HEK293 (cell line): ENCODE results near the gene C1QBP.

Experiments used
- EGR2 ChIP-seq: fragments of 450-650 bp; formaldehyde crosslinking; IDR thresholded peaks from 2 replicates; pipeline ENCODE4 v1.5.1; 2016; ENCODE audit warnings: low read depth, missing biosample characterization, missing genetic modification characterization
- HOXD13 ChIP-seq: sonication (generic); formaldehyde crosslinking; IDR thresholded peaks from 2 replicates; pipeline ENCODE4 v1.8.0; 2022; ENCODE audit warnings: missing genetic modification reagents, borderline replicate concordance
- OSR2 ChIP-seq: fragments of 450-650 bp; formaldehyde crosslinking; IDR thresholded peaks from 2 replicates; pipeline ENCODE4 v1.5.1; 2016; ENCODE audit warnings: missing biosample characterization, missing genetic modification characterization
- SP3 ChIP-seq: fragments of 450-650 bp; formaldehyde crosslinking; IDR thresholded peaks from 2 replicates; pipeline ENCODE4 v1.5.1; 2016; ENCODE audit warnings: missing biosample characterization, missing genetic modification characterization
- SP7 ChIP-seq: fragments of 450-650 bp; formaldehyde crosslinking; IDR thresholded peaks from 2 replicates; pipeline ENCODE4 v1.5.1; 2016; ENCODE audit warnings: missing biosample characterization, missing genetic modification characterization
- ZBTB21 ChIP-seq: fragments of 450-650 bp; formaldehyde crosslinking; IDR thresholded peaks from 2 replicates; pipeline ENCODE4 v1.5.1; 2017; ENCODE audit warnings: missing biosample characterization, missing genetic modification characterization
- ZFHX2 ChIP-seq: fragments of 450-650 bp; formaldehyde crosslinking; conservative IDR thresholded peaks from 2 replicates; pipeline ENCODE4 v1.5.1; 2016; ENCODE audit warnings: missing biosample characterization, missing genetic modification characterization
- ZFP69B ChIP-seq: fragments of 450-650 bp; formaldehyde crosslinking; IDR thresholded peaks from 2 replicates; pipeline ENCODE4 v1.5.1; 2016; ENCODE audit warnings: missing biosample characterization, missing genetic modification characterization
- ZNF10 ChIP-seq: fragments of 450-650 bp; formaldehyde crosslinking; IDR thresholded peaks from 2 replicates; pipeline ENCODE4 v1.5.1; 2017; ENCODE audit warnings: missing biosample characterization, missing genetic modification characterization
- ZNF112 ChIP-seq: fragments of 450-650 bp; formaldehyde crosslinking; IDR thresholded peaks from 2 replicates; pipeline ENCODE4 v1.5.0; 2017; ENCODE audit warnings: missing biosample characterization, missing genetic modification characterization
- ZNF211 ChIP-seq: fragments of 450-650 bp; formaldehyde crosslinking; IDR thresholded peaks from 2 replicates; pipeline ENCODE4 v1.5.1; 2016; ENCODE audit warnings: low read depth, missing biosample characterization, missing genetic modification characterization
- ZNF248 ChIP-seq: fragments of 450-650 bp; formaldehyde crosslinking; IDR thresholded peaks from 2 replicates; pipeline ENCODE4 v1.5.1; 2017; ENCODE audit warnings: missing biosample characterization, missing genetic modification characterization
- ZNF48 ChIP-seq: fragments of 450-650 bp; formaldehyde crosslinking; IDR thresholded peaks from 2 replicates; pipeline ENCODE4 v1.5.1; 2016; ENCODE audit warnings: missing biosample characterization, missing genetic modification characterization
- ZNF521 ChIP-seq: fragments of 450-650 bp; formaldehyde crosslinking; IDR thresholded peaks from 2 replicates; pipeline ENCODE4 v1.5.1; 2017; ENCODE audit warnings: missing biosample characterization, mild to moderate bottlenecking, missing genetic modification characterization
- ZNF529 ChIP-seq: fragments of 450-650 bp; formaldehyde crosslinking; IDR thresholded peaks from 2 replicates; pipeline ENCODE4 v1.5.1; 2017; ENCODE audit warnings: missing genetic modification characterization, missing biosample characterization; ENCODE audit not compliant: insufficient replicate concordance
- ZNF610 ChIP-seq: fragments of 450-650 bp; formaldehyde crosslinking; IDR thresholded peaks from 2 replicates; pipeline ENCODE4 v1.5.1; 2016; ENCODE audit warnings: missing biosample characterization, missing genetic modification characterization, borderline replicate concordance
- ZNF626 ChIP-seq: fragments of 450-650 bp; sonication (Bioruptor Pico); formaldehyde crosslinking; IDR thresholded peaks from 2 replicates; pipeline ENCODE4 v1.5.1; 2018; ENCODE audit warnings: missing biosample characterization, missing genetic modification characterization, inconsistent platforms
- ZNF664 ChIP-seq: fragments of 450-650 bp; formaldehyde crosslinking; IDR thresholded peaks from 2 replicates; pipeline ENCODE4 v1.5.1; 2016; ENCODE audit warnings: missing biosample characterization, missing genetic modification characterization
- ZNF830 ChIP-seq: fragments of 450-650 bp; IDR thresholded peaks from 2 replicates; pipeline ENCODE4 v1.5.0; 2018; ENCODE audit warnings: missing biosample characterization, missing genetic modification characterization, low read depth, mild to moderate bottlenecking, moderate library complexity
- TF ChIP-seq, protein P1 (sequence below): fragments of 450-650 bp; formaldehyde crosslinking; IDR thresholded peaks from 2 replicates; pipeline ENCODE4 v1.5.1; 2016; ENCODE audit warnings: missing biosample characterization, missing genetic modification characterization
- TF ChIP-seq, protein P2 (sequence below): fragments of 450-650 bp; formaldehyde crosslinking; IDR thresholded peaks from 2 replicates; pipeline ENCODE4 v1.5.1; 2016; ENCODE audit warnings: missing biosample characterization, missing genetic modification characterization
- TF ChIP-seq, protein P3 (sequence below): fragments of 450-650 bp; formaldehyde crosslinking; optimal IDR thresholded peaks from 2 replicates; pipeline ENCODE3; 2016; ENCODE audit warnings: missing biosample characterization, mild to moderate bottlenecking, missing genetic modification characterization
- TF ChIP-seq, protein P4 (sequence below): fragments of 450-650 bp; formaldehyde crosslinking; IDR thresholded peaks from 2 replicates; pipeline ENCODE4 v1.5.1; 2016; ENCODE audit warnings: missing biosample characterization, missing genetic modification characterization
- TF ChIP-seq, protein P5 (sequence below): fragments of 450-650 bp; formaldehyde crosslinking; IDR thresholded peaks from 2 replicates; pipeline ENCODE4 v1.5.1; 2016; ENCODE audit warnings: missing biosample characterization, missing genetic modification characterization
- TF ChIP-seq, protein P6 (sequence below): fragments of 450-650 bp; formaldehyde crosslinking; IDR thresholded peaks from 2 replicates; pipeline ENCODE4 v1.5.1; 2017; ENCODE audit warnings: missing biosample characterization, missing genetic modification characterization
- TF ChIP-seq, protein P7 (sequence below): fragments of 450-650 bp; formaldehyde crosslinking; IDR thresholded peaks from 2 replicates; pipeline ENCODE4 v1.5.1; 2016; ENCODE audit warnings: missing biosample characterization, missing genetic modification characterization

The C1QBP gene

DNA sequence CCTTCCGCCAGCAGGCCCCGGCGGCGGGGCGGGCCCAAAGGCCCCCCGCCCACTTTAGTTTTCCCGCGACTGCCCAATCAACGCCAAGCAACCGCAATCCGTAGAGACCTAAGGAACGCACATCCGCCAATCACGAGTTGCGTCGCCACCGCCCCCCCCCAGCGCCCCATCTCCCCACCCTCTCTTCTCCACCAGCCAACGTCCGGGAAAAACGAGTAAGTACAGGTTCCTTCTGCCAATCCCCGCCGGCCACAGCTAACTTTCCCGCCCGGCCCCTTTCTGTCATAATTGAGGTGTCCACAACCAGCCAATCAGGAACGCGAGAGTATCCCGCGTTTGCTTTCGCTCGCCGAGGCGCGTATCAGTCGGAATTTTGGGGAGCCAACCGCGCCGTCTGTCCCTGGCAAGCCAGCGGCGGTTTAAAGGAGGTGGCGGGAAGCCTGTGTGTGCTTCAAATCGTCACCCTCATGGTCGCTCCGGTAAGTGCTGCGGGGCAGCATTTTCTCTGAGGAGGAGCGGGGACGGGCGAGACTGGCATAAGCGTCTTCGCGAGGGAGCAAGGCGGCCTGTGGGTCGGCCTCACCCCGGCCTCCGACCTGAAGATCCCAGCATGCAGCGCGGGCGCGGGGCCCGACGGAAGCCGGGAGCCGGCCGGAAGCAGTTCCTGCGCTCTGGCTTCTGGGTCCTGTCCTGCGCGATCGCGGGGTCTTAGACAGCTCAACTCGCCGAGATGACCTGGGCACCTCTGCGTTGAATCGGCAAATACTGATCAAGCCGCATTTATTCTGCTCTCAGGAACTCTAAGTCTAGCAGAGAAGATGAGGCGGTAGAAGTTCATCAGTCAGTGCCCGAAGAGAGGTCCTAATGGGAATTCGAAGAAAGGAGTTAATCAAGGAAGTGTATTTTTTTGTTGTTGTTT lies 47.5 kb upstream of the C1QBP start, which contains the start of gene MIS12 (continued):
- TF ChIP-seq ZNF664 (tag by site-specific recombination) (no peak), ZNF48 (tag by site-specific recombination) (no peak), ZNF112 (tag by site-specific recombination) (no peak), ZBTB21 (tag by site-specific recombination) (peak; percentile 48), OSR2 (tag by site-specific recombination) (peak; percentile 86), ZFHX2 (tag by site-specific recombination) (no peak), SP7 (peak; percentile 86), HOXD13 (CRISPR knock-in tag) (peak; percentile 63; the same call in 1 of the 2 replicates), ZNF211 (tag by site-specific recombination) (no peak), ZFP69B (peak; percentile 88), ZNF610 (tag by site-specific recombination) (peak; percentile 80), SP3 (peak; percentile 76), EGR2 (tag by site-specific recombination) (no peak; the same call in 1 of the 2 replicates), ZNF830 (tag by site-specific recombination) (no peak), ZNF626 (no peak), ZNF10 (tag by site-specific recombination) (no peak), ZNF521 (tag by site-specific recombination) (no peak), ZNF529 (tag by site-specific recombination) (no peak), ZNF248 (tag by site-specific recombination) (no peak)
- TF ChIP-seq, protein P1, sequence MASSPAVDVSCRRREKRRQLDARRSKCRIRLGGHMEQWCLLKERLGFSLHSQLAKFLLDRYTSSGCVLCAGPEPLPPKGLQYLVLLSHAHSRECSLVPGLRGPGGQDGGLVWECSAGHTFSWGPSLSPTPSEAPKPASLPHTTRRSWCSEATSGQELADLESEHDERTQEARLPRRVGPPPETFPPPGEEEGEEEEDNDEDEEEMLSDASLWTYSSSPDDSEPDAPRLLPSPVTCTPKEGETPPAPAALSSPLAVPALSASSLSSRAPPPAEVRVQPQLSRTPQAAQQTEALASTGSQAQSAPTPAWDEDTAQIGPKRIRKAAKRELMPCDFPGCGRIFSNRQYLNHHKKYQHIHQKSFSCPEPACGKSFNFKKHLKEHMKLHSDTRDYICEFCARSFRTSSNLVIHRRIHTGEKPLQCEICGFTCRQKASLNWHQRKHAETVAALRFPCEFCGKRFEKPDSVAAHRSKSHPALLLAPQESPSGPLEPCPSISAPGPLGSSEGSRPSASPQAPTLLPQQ (tag by site-specific recombination) = peak; percentile 94
- TF ChIP-seq, protein P2, sequence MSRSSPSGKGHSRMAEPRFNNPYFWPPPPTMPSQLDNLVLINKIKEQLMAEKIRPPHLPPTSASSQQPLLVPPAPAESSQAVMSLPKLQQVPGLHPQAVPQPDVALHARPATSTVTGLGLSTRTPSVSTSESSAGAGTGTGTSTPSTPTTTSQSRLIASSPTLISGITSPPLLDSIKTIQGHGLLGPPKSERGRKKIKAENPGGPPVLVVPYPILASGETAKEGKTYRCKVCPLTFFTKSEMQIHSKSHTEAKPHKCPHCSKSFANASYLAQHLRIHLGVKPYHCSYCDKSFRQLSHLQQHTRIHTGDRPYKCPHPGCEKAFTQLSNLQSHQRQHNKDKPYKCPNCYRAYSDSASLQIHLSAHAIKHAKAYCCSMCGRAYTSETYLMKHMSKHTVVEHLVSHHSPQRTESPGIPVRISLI (tag by site-specific recombination) = no peak
- TF ChIP-seq, protein P3, sequence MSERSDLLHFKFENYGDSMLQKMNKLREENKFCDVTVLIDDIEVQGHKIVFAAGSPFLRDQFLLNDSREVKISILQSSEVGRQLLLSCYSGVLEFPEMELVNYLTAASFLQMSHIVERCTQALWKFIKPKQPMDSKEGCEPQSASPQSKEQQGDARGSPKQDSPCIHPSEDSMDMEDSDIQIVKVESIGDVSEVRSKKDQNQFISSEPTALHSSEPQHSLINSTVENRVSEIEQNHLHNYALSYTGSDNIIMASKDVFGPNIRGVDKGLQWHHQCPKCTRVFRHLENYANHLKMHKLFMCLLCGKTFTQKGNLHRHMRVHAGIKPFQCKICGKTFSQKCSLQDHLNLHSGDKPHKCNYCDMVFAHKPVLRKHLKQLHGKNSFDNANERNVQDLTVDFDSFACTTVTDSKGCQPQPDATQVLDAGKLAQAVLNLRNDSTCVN (tag by site-specific recombination) = peak; percentile 85
- TF ChIP-seq, protein P4, sequence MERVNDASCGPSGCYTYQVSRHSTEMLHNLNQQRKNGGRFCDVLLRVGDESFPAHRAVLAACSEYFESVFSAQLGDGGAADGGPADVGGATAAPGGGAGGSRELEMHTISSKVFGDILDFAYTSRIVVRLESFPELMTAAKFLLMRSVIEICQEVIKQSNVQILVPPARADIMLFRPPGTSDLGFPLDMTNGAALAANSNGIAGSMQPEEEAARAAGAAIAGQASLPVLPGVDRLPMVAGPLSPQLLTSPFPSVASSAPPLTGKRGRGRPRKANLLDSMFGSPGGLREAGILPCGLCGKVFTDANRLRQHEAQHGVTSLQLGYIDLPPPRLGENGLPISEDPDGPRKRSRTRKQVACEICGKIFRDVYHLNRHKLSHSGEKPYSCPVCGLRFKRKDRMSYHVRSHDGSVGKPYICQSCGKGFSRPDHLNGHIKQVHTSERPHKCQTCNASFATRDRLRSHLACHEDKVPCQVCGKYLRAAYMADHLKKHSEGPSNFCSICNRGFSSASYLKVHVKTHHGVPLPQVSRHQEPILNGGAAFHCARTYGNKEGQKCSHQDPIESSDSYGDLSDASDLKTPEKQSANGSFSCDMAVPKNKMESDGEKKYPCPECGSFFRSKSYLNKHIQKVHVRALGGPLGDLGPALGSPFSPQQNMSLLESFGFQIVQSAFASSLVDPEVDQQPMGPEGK (tag by site-specific recombination) = peak; percentile 96
- TF ChIP-seq, protein P5, sequence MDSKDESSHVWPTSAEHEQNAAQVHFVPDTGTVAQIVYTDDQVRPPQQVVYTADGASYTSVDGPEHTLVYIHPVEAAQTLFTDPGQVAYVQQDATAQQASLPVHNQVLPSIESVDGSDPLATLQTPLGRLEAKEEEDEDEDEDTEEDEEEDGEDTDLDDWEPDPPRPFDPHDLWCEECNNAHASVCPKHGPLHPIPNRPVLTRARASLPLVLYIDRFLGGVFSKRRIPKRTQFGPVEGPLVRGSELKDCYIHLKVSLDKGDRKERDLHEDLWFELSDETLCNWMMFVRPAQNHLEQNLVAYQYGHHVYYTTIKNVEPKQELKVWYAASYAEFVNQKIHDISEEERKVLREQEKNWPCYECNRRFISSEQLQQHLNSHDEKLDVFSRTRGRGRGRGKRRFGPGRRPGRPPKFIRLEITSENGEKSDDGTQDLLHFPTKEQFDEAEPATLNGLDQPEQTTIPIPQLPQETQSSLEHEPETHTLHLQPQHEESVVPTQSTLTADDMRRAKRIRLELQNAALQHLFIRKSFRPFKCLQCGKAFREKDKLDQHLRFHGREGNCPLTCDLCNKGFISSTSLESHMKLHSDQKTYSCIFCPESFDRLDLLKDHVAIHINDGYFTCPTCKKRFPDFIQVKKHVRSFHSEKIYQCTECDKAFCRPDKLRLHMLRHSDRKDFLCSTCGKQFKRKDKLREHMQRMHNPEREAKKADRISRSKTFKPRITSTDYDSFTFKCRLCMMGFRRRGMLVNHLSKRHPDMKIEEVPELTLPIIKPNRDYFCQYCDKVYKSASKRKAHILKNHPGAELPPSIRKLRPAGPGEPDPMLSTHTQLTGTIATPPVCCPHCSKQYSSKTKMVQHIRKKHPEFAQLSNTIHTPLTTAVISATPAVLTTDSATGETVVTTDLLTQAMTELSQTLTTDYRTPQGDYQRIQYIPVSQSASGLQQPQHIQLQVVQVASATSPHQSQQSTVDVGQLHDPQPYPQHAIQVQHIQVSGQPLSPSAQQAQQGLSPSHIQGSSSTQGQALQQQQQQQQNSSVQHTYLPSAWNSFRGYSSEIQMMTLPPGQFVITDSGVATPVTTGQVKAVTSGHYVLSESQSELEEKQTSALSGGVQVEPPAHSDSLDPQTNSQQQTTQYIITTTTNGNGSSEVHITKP (tag by site-specific recombination) = peak; percentile 77
- TF ChIP-seq, protein P6, sequence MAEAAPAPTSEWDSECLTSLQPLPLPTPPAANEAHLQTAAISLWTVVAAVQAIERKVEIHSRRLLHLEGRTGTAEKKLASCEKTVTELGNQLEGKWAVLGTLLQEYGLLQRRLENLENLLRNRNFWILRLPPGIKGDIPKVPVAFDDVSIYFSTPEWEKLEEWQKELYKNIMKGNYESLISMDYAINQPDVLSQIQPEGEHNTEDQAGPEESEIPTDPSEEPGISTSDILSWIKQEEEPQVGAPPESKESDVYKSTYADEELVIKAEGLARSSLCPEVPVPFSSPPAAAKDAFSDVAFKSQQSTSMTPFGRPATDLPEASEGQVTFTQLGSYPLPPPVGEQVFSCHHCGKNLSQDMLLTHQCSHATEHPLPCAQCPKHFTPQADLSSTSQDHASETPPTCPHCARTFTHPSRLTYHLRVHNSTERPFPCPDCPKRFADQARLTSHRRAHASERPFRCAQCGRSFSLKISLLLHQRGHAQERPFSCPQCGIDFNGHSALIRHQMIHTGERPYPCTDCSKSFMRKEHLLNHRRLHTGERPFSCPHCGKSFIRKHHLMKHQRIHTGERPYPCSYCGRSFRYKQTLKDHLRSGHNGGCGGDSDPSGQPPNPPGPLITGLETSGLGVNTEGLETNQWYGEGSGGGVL (tag by site-specific recombination) = no peak
- TF ChIP-seq, protein P7, sequence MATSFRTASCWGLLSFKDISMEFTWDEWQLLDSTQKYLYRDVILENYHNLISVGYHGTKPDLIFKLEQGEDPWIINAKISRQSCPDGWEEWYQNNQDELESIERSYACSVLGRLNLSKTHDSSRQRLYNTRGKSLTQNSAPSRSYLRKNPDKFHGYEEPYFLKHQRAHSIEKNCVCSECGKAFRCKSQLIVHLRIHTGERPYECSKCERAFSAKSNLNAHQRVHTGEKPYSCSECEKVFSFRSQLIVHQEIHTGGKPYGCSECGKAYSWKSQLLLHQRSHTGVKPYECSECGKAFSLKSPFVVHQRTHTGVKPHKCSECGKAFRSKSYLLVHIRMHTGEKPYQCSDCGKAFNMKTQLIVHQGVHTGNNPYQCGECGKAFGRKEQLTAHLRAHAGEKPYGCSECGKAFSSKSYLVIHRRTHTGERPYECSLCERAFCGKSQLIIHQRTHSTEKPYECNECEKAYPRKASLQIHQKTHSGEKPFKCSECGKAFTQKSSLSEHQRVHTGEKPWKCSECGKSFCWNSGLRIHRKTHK = no peak
